IPS-15b (cell line): ENCODE data around the gene ASB2.

ENCODE experiments used
- H3K27me3 ChIP-seq: one replicate; pipeline ENCODE4 v1.6.1; 2013; ENCODE audit warnings: low read length; ENCODE audit not compliant: control insufficient read depth, insufficient read depth
- H3K36me3 ChIP-seq: one replicate; pipeline ENCODE4 v1.6.1; 2013; ENCODE audit warnings: low read length; ENCODE audit not compliant: control insufficient read depth, insufficient read depth
- H3K4me1 ChIP-seq: one replicate; pipeline ENCODE4 v1.6.1; 2013; ENCODE audit warnings: mild to moderate bottlenecking, low read length; ENCODE audit not compliant: control insufficient read depth, insufficient read depth
- H3K4me3 ChIP-seq: one replicate; pipeline ENCODE4 v1.5.1; 2013; ENCODE audit warnings: low read depth, low read length
- H3K9ac ChIP-seq: one replicate; pipeline ENCODE4 v1.6.1; 2013; ENCODE audit warnings: low read depth, mild to moderate bottlenecking, low read length
- H3K9me3 ChIP-seq: one replicate; pipeline ENCODE4 v1.6.1; 2013; ENCODE audit warnings: mild to moderate bottlenecking, low read length; ENCODE audit not compliant: control insufficient read depth, insufficient read depth

Gene ASB2

GRCh38 chr14:93998871-93999403, 22.6 kb upstream of the ASB2 start:
- H3K27me3 ChIP-seq: no peaks in the 10 kb centered on the region
- no peak overlapping the region for H3K9ac ChIP-seq
- H3K4me1 ChIP-seq: peaks cover 2% of the 10 kb centered on the region
- no peaks in the 10 kb centered on the region for H3K36me3 ChIP-seq
- H3K4me3 ChIP-seq: no peak overlapping the region
- H3K9me3 ChIP-seq: no peaks in the 10 kb centered on the region

- Histone ChIP-seq H3K27me3 (no peaks in the 10 kb centered on the region), H3K4me3 (no peak overlapping the region), H3K4me1 (peaks cover 2% of the 10 kb centered on the region), H3K9me3 (no peaks in the 10 kb centered on the region), H3K9ac (no peak overlapping the region), H3K36me3 (no peaks in the 10 kb centered on the region)
Measured at GRCh38 chr14:93997916-93998870, 21.8 kb upstream of the ASB2 start.

- Histone ChIP-seq H3K9me3 (no peaks in the 10 kb centered on the region), H3K4me1 (peaks cover 2% of the 10 kb centered on the region), H3K36me3 (no peaks in the 10 kb centered on the region), H3K4me3 (no peak within 1 kb of the TSS), H3K9ac (no peak within 1 kb of the TSS), H3K27me3 (no peaks in the 10 kb centered on the region)
Measured at GRCh38 chr14:93997082-93997481, 20.7 kb upstream of the ASB2 start, which contains the start of gene CCDC197. Gene CCDC197, plus strand, starts transcription at chr14:93997301. Its CDS starts 831 bp downstream, at chr14:93998132.

GRCh38 chr14:93996130-93996695, 19.8 kb upstream of the ASB2 start:
- Histone ChIP-seq H3K9me3 (no peaks in the 10 kb centered on the region), H3K9ac (no peak overlapping the region), H3K27me3 (no peaks in the 10 kb centered on the region)

GRCh38 chr14:93994919-93995682, 18.7 kb upstream of the ASB2 start:
- no peak overlapping the region for H3K9ac ChIP-seq
- no peaks in the 10 kb centered on the region for H3K9me3 ChIP-seq
- H3K4me1 ChIP-seq: no peaks in the 10 kb centered on the region
- H3K4me3 ChIP-seq: no peak overlapping the region
- no peaks in the 10 kb centered on the region for H3K27me3 ChIP-seq
- H3K36me3 ChIP-seq: no peaks in the 10 kb centered on the region

More at GRCh38 chr14:93996130-93996695, 19.8 kb upstream of the ASB2 start:
- H3K4me1 ChIP-seq: no peaks in the 10 kb centered on the region
- no peaks in the 10 kb centered on the region for H3K36me3 ChIP-seq
- H3K4me3 ChIP-seq: no peak overlapping the region

- H3K4me3 ChIP-seq: no peak overlapping the region
- no peak overlapping the region for H3K9ac ChIP-seq
- no peaks in the 10 kb centered on the region for H3K4me1 ChIP-seq
- H3K9me3 ChIP-seq: no peaks in the 10 kb centered on the region
- H3K27me3 ChIP-seq: no peaks in the 10 kb centered on the region
- H3K36me3 ChIP-seq: no peaks in the 10 kb centered on the region
Measured at GRCh38 chr14:93993382-93993781, 17.0 kb upstream of the ASB2 start.

- H3K27me3 ChIP-seq: no peaks in the 10 kb centered on the region
- H3K9me3 ChIP-seq: no peaks in the 10 kb centered on the region
- H3K4me3 ChIP-seq: no peak overlapping the region
- H3K4me1 ChIP-seq: no peaks in the 10 kb centered on the region
- H3K9ac ChIP-seq: no peak overlapping the region
- H3K36me3 ChIP-seq: no peaks in the 10 kb centered on the region
Measured at GRCh38 chr14:93991649-93992048, 15.3 kb upstream of the ASB2 start.

- no peaks in the 10 kb centered on the region for H3K9me3 ChIP-seq
- no peak overlapping the region for H3K9ac ChIP-seq
- H3K4me3 ChIP-seq: no peak overlapping the region
- no peaks in the 10 kb centered on the region for H3K27me3 ChIP-seq
- no peaks in the 10 kb centered on the region for H3K4me1 ChIP-seq
- H3K36me3 ChIP-seq: no peaks in the 10 kb centered on the region
Measured at GRCh38 chr14:93991212-93991611, 14.8 kb upstream of the ASB2 start.

GRCh38 chr14:93989939-93990338, 13.6 kb upstream of the ASB2 start:
- Histone ChIP-seq H3K9me3 (no peaks in the 10 kb centered on the region), H3K9ac (no peak overlapping the region), H3K36me3 (no peaks in the 10 kb centered on the region), H3K4me3 (no peak overlapping the region), H3K4me1 (no peaks in the 10 kb centered on the region), H3K27me3 (no peaks in the 10 kb centered on the region)

- Histone ChIP-seq H3K27me3 (no peaks in the 10 kb centered on the region), H3K4me3 (no peak overlapping the region), H3K9me3 (no peaks in the 10 kb centered on the region)
Measured at GRCh38 chr14:93987815-93988476, 11.6 kb upstream of the ASB2 start.

GRCh38 chr14:93987376-93987775, 11.0 kb upstream of the ASB2 start:
- peaks cover 3% of the 10 kb centered on the region for H3K4me1 ChIP-seq
- H3K4me3 ChIP-seq: no peak overlapping the region
- H3K9me3 ChIP-seq: no peaks in the 10 kb centered on the region
- no peaks in the 10 kb centered on the region for H3K27me3 ChIP-seq
- H3K36me3 ChIP-seq: no peaks in the 10 kb centered on the region
- H3K9ac ChIP-seq: no peak overlapping the region

More at GRCh38 chr14:93987815-93988476, 11.6 kb upstream of the ASB2 start:
- Histone ChIP-seq H3K4me1 (peaks cover 3% of the 10 kb centered on the region), H3K9ac (no peak overlapping the region), H3K36me3 (no peaks in the 10 kb centered on the region)
